PC-3 (cell line): ENCODE data around the gene PTPRD. TPM values are rescaled to one million over a fixed set of nuclear protein-coding genes. Genes with fewer than 3 reads are reported as not detected.

Experiments used
- ATAC-seq: fragments of 200-7000 bp; cut with Tn5 transposase; 2 replicates; pipeline ENCODE4 v1.9.1; 2020; ENCODE audit warnings: mild to moderate bottlenecking, moderate library complexity
- BruUV-seq: library from RNA; stranded (reverse); fragments of 400-500 nt; replicated peaks from 2 replicates; lab custom pipeline; 2021; lab: Mats Ljungman, UMichigan
- CTCF ChIA-PET: fragments of 300-600 bp; sonication (Branson Sonifier 250); formaldehyde crosslinking; loops from one replicate; lab custom pipeline; 2022; ENCODE audit warnings: antibody characterized with exemption; lab: Charles Lee
- POLR2A ChIA-PET: fragments of 300-600 bp; sonication (Branson Sonifier 250); formaldehyde crosslinking; loops from one replicate; lab custom pipeline; 2022; ENCODE audit warnings: antibody characterized with exemption; ENCODE audit not compliant: unreplicated experiment; lab: Charles Lee
- DNase-seq: peaks from one replicate; pipeline ENCODE4 v3.0.0-alpha.2; 2015
- H2AFZ ChIP-seq: fragments of 300-600 bp; sonication (generic); 2 replicates; pipeline ENCODE4 v1.6.0; 2016; ENCODE audit warnings: antibody characterized with exemption, low read length
- H3F3A ChIP-seq: fragments of 300-600 bp; sonication (generic); one replicate; pipeline ENCODE4 v1.6.0; 2017; ENCODE audit warnings: antibody characterized with exemption, low read length, control low read depth, mild to moderate bottlenecking; ENCODE audit not compliant: unreplicated experiment
- H3K27ac ChIP-seq: fragments of 300-600 bp; sonication (generic); 2 replicates; pipeline ENCODE4 v1.5.1; 2016; ENCODE audit warnings: mild to moderate bottlenecking, low read length
- H3K27me3 ChIP-seq: fragments of 300-600 bp; sonication (generic); 2 replicates; pipeline ENCODE4 v1.6.1; 2016; ENCODE audit warnings: low read length, mixed read lengths
- H3K36me3 ChIP-seq: fragments of 300-600 bp; sonication (generic); 2 replicates; pipeline ENCODE4 v1.6.1; 2016; ENCODE audit warnings: low read depth, mixed run types, low read length, mixed read lengths
- H3K4me1 ChIP-seq: fragments of 300-600 bp; sonication (generic); 2 replicates; pipeline ENCODE4 v1.5.1; 2016; ENCODE audit warnings: low read length; ENCODE audit not compliant: insufficient read depth
- H3K4me2 ChIP-seq: fragments of 300-600 bp; sonication (generic); 2 replicates; pipeline ENCODE4 v1.6.0; 2016; ENCODE audit warnings: low read length
- H3K4me3 ChIP-seq: fragments of 300-600 bp; sonication (generic); 2 replicates; pipeline ENCODE4 v1.5.1; 2016; ENCODE audit warnings: mild to moderate bottlenecking, low read length, mixed read lengths
- H3K79me2 ChIP-seq: fragments of 300-600 bp; sonication (generic); 2 replicates; pipeline ENCODE4 v1.6.1; 2017; ENCODE audit warnings: low read length, mixed read lengths
- H3K9ac ChIP-seq: fragments of 300-600 bp; sonication (generic); 2 replicates; pipeline ENCODE4 v1.6.0; 2016; ENCODE audit warnings: mild to moderate bottlenecking, low read length
- H3K9me2 ChIP-seq: fragments of 300-600 bp; sonication (generic); replicated peaks from 2 replicates; pipeline ENCODE4 v1.6.1; 2016; ENCODE audit warnings: mixed run types, low read length, mixed read lengths
- H3K9me3 ChIP-seq: fragments of 300-600 bp; sonication (generic); 2 replicates; pipeline ENCODE4 v1.6.1; 2016; ENCODE audit warnings: low read length, mixed read lengths
- H4K20me1 ChIP-seq: fragments of 300-600 bp; sonication (generic); 2 replicates; pipeline ENCODE4 v1.6.1; 2016; ENCODE audit warnings: low read length, mixed read lengths
- EZH2 ChIP-seq: fragments of 300-600 bp; sonication (generic); IDR thresholded peaks from one replicate; pipeline ENCODE4 v1.6.1; 2017; ENCODE audit warnings: antibody characterized with exemption, mild to moderate bottlenecking, low read length; ENCODE audit not compliant: unreplicated experiment
- EZH2phosphoT487 ChIP-seq: fragments of 300-600 bp; sonication (generic); IDR thresholded peaks from 2 replicates; pipeline ENCODE4 v1.6.1; 2018; ENCODE audit warnings: mild to moderate bottlenecking, antibody characterized with exemption, low read length, borderline replicate concordance
- intact Hi-C: fragments of 100-400 bp; cut with micrococcal nuclease; formaldehyde crosslinking; loops from 2 replicates; pipeline ENCODE4 v1.9.0; 2023
- total RNA-seq: library from RNA; depleted of rRNA; stranded (reverse); fragments of >200 nt; gene quantifications from 2 replicates; pipeline ENCODE4 v1.2.3, GENCODE V29; 2014
- TF ChIP-seq, protein P1 (sequence below): fragments of 300-600 bp; sonication (generic); conservative IDR thresholded peaks from 2 replicates; pipeline ENCODE4 v1.5.1; 2017; ENCODE audit warnings: antibody characterized with exemption, low read depth, mild to moderate bottlenecking, low read length

PTPRD gene
- total RNA-seq, 1 experiment from 2014 or later, result not detected

DNA sequence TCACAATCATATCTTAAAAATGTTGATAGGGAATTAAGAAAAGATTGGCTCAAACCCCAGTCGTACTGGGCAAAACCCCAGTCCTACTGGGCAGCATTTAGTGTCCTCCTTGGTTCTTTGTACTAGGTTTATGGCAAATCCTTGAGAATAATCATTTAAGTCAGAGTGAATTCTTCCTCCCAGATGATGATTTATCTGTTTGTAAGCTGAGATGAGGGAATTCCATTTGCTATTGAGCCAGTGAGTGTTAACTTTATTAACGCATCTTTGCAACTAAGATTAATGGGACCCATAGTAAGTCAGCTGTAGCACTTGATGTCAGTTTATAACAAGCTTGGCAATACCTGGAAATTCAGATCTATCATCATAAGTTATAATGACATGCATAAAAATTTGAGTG is 1991.4 kb downstream of the PTPRD start:
- Histone ChIP-seq H3K9me2 (no peaks in the 10 kb centered on the region), H3K4me3 (no peak overlapping the region), H3K4me1 (no peaks in the 10 kb centered on the region), H3K36me3 (no peaks in the 10 kb centered on the region), H3K27me3 (no peaks in the 10 kb centered on the region), H3K4me2 (no peak overlapping the region), H3K9me3 (no peaks in the 10 kb centered on the region), H4K20me1 (no peaks in the 10 kb centered on the region), H3K27ac (no peak overlapping the region), H3K9ac (no peak overlapping the region), H2AFZ (no peak overlapping the region), H3F3A (no peaks in the 10 kb centered on the region), H3K79me2 (no peaks in the 10 kb centered on the region)
- BruUV-seq, result no TSS peak
- CTCF ChIA-PET, result no interaction called here
- TF ChIP-seq, protein P1, sequence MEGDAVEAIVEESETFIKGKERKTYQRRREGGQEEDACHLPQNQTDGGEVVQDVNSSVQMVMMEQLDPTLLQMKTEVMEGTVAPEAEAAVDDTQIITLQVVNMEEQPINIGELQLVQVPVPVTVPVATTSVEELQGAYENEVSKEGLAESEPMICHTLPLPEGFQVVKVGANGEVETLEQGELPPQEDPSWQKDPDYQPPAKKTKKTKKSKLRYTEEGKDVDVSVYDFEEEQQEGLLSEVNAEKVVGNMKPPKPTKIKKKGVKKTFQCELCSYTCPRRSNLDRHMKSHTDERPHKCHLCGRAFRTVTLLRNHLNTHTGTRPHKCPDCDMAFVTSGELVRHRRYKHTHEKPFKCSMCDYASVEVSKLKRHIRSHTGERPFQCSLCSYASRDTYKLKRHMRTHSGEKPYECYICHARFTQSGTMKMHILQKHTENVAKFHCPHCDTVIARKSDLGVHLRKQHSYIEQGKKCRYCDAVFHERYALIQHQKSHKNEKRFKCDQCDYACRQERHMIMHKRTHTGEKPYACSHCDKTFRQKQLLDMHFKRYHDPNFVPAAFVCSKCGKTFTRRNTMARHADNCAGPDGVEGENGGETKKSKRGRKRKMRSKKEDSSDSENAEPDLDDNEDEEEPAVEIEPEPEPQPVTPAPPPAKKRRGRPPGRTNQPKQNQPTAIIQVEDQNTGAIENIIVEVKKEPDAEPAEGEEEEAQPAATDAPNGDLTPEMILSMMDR, result no peak
- intact Hi-C loops, result no loop called here
- POLR2A ChIA-PET, result no interaction called here
- ATAC-seq, result no peak
- no peak for DNase-seq

DNA sequence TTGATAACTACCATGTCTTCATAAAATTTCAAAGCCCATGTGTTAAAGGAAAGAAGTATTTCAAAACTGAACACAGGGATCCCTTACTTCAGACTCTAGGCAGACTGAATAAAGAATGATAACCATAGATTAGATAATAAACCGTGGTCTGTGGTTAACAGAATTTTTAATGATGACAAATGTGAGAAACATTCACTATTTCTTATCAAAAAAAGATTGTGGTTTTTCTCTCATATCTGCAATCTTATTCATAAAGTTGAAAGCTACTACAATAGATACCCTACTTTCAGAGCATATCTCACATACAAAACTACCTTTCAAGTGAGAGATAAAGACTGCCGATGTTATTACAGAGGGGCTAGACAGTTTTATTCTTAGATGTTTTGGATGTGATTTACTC is 1996.4 kb downstream of the PTPRD start:
- intact Hi-C loops, result no loop called here
- H3K4me3 ChIP-seq, result no peak overlapping the region
- H3K27ac ChIP-seq, result no peak overlapping the region
- no peaks in the 10 kb centered on the region for H3K4me1 ChIP-seq
- no peak for DNase-seq
- H4K20me1 ChIP-seq, result no peaks in the 10 kb centered on the region
- ChIA-PET POLR2A (no interaction called here), CTCF (no interaction called here)
- no peaks in the 10 kb centered on the region for H3F3A ChIP-seq
- TF ChIP-seq EZH2phosphoT487, result no peak
- TF ChIP-seq, protein P1, result no peak
- TF ChIP-seq EZH2, result no peak
- BruUV-seq, result no TSS peak
- H3K36me3 ChIP-seq, result no peaks in the 10 kb centered on the region
- no peaks in the 10 kb centered on the region for H3K9me3 ChIP-seq
- no peak overlapping the region for H3K9ac ChIP-seq
- H3K79me2 ChIP-seq, result no peaks in the 10 kb centered on the region
- H3K9me2 ChIP-seq, result no peaks in the 10 kb centered on the region
- H2AFZ ChIP-seq, result no peak overlapping the region
- no peak overlapping the region for H3K4me2 ChIP-seq
- ATAC-seq, result no peak
- H3K27me3 ChIP-seq, result no peaks in the 10 kb centered on the region

DNA sequence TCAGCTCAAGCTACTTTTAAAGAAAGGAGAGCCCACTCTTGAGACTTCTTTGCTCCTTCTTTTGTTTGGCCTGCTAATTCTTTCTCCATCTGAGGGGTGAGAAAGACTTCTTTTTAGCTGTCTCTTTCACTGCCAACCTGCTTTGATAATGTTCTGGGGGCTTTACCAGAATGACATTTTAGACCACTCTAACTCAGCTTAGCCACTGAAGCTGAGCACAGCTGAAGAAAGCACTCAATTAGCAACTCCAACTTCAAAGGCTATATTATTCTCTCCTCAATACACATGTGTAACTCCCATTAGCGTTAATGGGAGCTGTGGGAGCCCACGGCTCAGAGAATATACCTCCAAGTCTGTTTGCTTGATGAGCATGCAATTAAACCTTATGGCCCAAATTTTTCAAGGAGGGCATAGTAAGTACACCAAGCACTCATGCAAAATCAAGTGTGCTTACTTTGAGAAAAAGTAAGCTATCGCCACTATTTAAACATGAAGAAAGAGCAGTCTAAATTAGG is 1997.8 kb downstream of the PTPRD start:
- ATAC-seq, result no peak
- Histone ChIP-seq H3K27ac (no peak overlapping the region), H3K9ac (no peak overlapping the region), H2AFZ (no peak overlapping the region), H3K4me1 (no peaks in the 10 kb centered on the region), H4K20me1 (no peaks in the 10 kb centered on the region), H3K9me2 (no peaks in the 10 kb centered on the region), H3F3A (no peaks in the 10 kb centered on the region), H3K36me3 (no peaks in the 10 kb centered on the region), H3K9me3 (no peaks in the 10 kb centered on the region), H3K79me2 (no peaks in the 10 kb centered on the region), H3K27me3 (no peaks in the 10 kb centered on the region), H3K4me3 (no peak overlapping the region), H3K4me2 (no peak overlapping the region)
- no TSS peak for BruUV-seq
- POLR2A ChIA-PET, result no interaction called here
- intact Hi-C loops, result no loop called here
- CTCF ChIA-PET, result no interaction called here
- no peak for DNase-seq
- TF ChIP-seq, protein P1, result no peak
- TF ChIP-seq EZH2phosphoT487 (no peak), EZH2 (no peak)
